Ovary (tissue), 9 donors: ENCODE data around the gene PRSS3. TPM values are rescaled to one million over a fixed set of nuclear protein-coding genes. Genes with fewer than 3 reads are reported as not detected.
A peak's percentile ranks its signal among the peaks of the same experiment; 100 is the strongest.
"Not testable (repeated sequence)": the region's sequence is repeated elsewhere in the genome, so short reads cannot be mapped to it uniquely, and the experiment has no call there.

ENCODE experiments used
- DNase-seq, 5 donors: peaks; one replicate each; pipeline ENCODE4 v3.0.0-alpha.2; 2019 to 2020
- H3K27ac ChIP-seq, 2 donors: fragments of 200-600 bp; one replicate each; pipeline versions ENCODE4 v1.5.1 to v1.8.0; 2019 to 2022
- H3K27me3 ChIP-seq: fragments of 200-600 bp; one replicate; pipeline ENCODE4 v1.8.0; 2022
- H3K36me3 ChIP-seq: fragments of 200-600 bp; sonication (generic); one replicate; pipeline ENCODE4 v1.5.1; 2019
- H3K4me1 ChIP-seq: one replicate; pipeline ENCODE4 v1.8.1; 2013; ENCODE audit warnings: mild to moderate bottlenecking, moderate library complexity; ENCODE audit not compliant: insufficient read depth
- H3K4me3 ChIP-seq: fragments of 200-600 bp; sonication (generic); one replicate; pipeline ENCODE4 v1.5.1; 2017
- H3K9me3 ChIP-seq, 2 donors: fragments of 200-600 bp in 1 of 2; sonication (generic) in 1 of 2; one replicate each; pipeline versions ENCODE4 v1.5.1 to v1.8.1; 2013 to 2019; ENCODE audit warnings: mild to moderate bottlenecking in 1 of 2, moderate library complexity in 1 of 2
- EP300 ChIP-seq: sonication (generic); formaldehyde crosslinking; IDR thresholded peaks from one replicate; pipeline ENCODE4 v1.6.1; 2017; ENCODE audit warnings: antibody characterized with exemption
- POLR2A ChIP-seq: fragments of 450-650 bp; IDR thresholded peaks from one replicate; pipeline ENCODE4 v1.6.1; 2017; ENCODE audit warnings: antibody characterized with exemption, mild to moderate bottlenecking, moderate library complexity
- WGBS, 3 donors: extraction: QIAGEN DNeasy Blood & Tissue Kit in 1 of 3; methylation state at CpG; one replicate each; pipeline versions ENCODE4 v1.1.5 to v1.1.7; 2013 to 2017; 5-methylcytosine and 5-hydroxymethylcytosine counted together
- intact Hi-C, 4 donors: fragments of 100-400 bp; cut with DNase I; formaldehyde crosslinking; loops; one replicate each; pipeline versions ENCODE4 v1.11.0 to v1.15.1; 2022 to 2023
- polyA plus RNA-seq, 2 donors: library from polyadenylated mRNA; stranded (reverse); fragments of 200-250 nt in 1 of 2; fragments of 350-450 nt in 1 of 2; fragmentation: Illumina TruSeq in 1 of 2; extraction: RNeasy Lipid Tissue Mini Kit (QIAGEN cat#74804) in 1 of 2; gene quantifications; one replicate each; pipeline ENCODE4 v1.2.3, GENCODE V29; 2013 to 2014
- total RNA-seq, 7 donors: library from RNA; depleted of rRNA in 2 of 7; stranded (reverse); fragments of >200 nt in 2 of 7; fragmentation: NEBNext Ultra II Directional in 3 of 7; extraction: Animal tissue kit (Norgen Biotek cat#: 25700) in 3 of 7; gene quantifications; one replicate each; pipeline versions ENCODE4 v1.1.0 to v1.2.4, GENCODE V29; 2016 to 2023
- TF ChIP-seq, protein P1 (sequence below), 3 donors: fragments of 450-650 bp in 2 of 3; fragments of 200-600 bp in 1 of 3; IDR thresholded peaks; one replicate each; pipeline versions ENCODE4 v1.5.1 to v1.8.0; 2016 to 2022; ENCODE audit warnings: antibody characterized with exemption in 3 of 3, mild to moderate bottlenecking in 1 of 3
- donor health status: DM: no; HTN: no; CAD: no; lungs with moderate emphysema.
- donor health status: DM: no; HTN: no; CAD: no.
- donor health status: Bipolar disorder and iron deficiency.
- donor health status: DM: yes; HTN: yes; CAD: no.
- donor health status: DM: no; HTN: no; CAD: no.
- donor health status: DM: yes; HTN: yes; CAD: no.

Gene PRSS3
- total and polyA plus RNA-seq, 9 donors: 1.4 to 2.0 TPM; not detected in 7

DNA sequence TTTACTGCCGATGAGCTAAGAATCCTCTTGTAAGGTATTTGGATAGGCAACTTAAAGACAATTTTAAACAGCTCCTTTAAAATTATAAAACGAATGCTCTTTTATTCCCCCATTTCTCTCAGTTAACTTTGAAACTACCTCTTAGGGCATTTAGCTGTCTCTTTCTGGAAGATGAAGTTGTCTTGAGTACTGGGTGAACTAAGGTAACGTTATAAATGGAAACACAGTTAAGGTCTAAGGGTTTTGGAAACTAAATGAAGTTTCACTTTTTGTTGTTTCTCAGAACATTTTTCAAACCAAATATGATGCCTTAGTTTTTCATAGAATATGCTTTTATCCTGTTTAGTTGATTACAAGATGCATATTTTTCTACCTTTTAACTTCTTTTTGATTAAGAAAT is 28.4 kb downstream of the PRSS3 start:
- Histone ChIP-seq H3K9me3 (no peaks in the 10 kb centered on the region), H3K4me3 (no peak overlapping the region), H3K27ac (no peak overlapping the region), H3K4me1 (peaks cover 1% of the 10 kb centered on the region), H3K36me3 (no peaks in the 10 kb centered on the region), H3K27me3 (no peaks in the 10 kb centered on the region)
- DNase-seq: no peak
- 60 to 72% (median 71%) methylated on average over 3 of the region's 3 CpGs for WGBS, 3 donors
- no peak for TF ChIP-seq POLR2A
- TF ChIP-seq, protein P1, sequence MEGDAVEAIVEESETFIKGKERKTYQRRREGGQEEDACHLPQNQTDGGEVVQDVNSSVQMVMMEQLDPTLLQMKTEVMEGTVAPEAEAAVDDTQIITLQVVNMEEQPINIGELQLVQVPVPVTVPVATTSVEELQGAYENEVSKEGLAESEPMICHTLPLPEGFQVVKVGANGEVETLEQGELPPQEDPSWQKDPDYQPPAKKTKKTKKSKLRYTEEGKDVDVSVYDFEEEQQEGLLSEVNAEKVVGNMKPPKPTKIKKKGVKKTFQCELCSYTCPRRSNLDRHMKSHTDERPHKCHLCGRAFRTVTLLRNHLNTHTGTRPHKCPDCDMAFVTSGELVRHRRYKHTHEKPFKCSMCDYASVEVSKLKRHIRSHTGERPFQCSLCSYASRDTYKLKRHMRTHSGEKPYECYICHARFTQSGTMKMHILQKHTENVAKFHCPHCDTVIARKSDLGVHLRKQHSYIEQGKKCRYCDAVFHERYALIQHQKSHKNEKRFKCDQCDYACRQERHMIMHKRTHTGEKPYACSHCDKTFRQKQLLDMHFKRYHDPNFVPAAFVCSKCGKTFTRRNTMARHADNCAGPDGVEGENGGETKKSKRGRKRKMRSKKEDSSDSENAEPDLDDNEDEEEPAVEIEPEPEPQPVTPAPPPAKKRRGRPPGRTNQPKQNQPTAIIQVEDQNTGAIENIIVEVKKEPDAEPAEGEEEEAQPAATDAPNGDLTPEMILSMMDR (IDR thresholded peaks at IDR 0.05): no peak
- no peak for TF ChIP-seq EP300
- intact Hi-C loops: no loop called here

DNA sequence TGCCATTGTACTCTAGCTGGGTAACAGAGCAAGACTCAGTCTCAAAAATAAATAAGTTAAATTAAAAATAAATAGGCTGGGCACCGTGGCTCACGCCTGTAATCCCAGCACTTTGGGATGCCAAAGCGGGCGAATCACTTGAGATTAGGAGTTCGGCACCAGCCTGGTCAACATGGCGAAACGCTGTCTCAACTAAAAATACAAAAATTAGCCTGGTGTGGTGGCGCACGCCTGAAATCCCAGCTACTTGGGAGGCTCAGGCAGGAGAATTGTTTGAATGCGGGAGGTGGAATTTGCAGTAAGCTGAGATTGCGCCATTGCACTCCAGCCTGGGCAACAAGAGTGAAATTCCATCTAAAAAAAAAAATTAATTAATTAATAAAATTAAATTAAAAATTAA is 31.9 kb downstream of the PRSS3 start:
- H3K4me1 ChIP-seq, H3K9me3 ChIP-seq, H3K36me3 ChIP-seq, DNase-seq, intact Hi-C loops, H3K4me3 ChIP-seq, H3K27ac ChIP-seq, H3K27me3 ChIP-seq: not testable (repeated sequence)
- 98 to 99% (median 98%) methylated on average over 11 of the region's 11 CpGs for WGBS, 3 donors

DNA sequence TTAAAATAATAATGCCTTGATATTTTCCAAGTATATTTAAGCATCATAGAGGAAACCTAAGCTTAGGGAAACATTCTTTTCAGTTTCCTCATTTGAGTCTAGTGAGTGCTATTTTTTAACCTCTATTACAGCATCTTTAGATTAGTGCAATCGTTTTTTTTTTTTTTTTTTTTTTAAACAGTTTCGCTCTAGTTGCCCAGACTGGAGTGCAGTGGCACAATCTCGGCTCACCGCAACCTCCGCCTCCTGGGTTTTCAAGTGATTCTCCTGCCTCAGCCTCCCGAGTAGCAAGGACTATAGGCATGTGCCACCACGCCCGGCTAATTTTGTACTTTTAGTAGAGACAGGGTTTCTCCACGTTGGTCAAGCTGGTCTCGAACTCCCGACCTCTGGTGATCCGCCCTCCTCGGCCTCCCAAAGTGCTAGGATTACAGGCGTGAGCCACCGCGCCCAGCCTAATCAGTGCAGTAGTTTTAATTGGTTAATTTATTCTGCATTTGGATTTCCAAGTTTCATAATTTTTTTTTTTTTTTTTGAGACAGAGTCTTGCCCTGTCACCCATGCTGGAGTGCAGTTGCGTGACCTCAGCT is 34.4 kb downstream of the PRSS3 start:
- H3K9me3 ChIP-seq, H3K36me3 ChIP-seq, H3K4me3 ChIP-seq, H3K27me3 ChIP-seq, H3K27ac ChIP-seq, H3K4me1 ChIP-seq, intact Hi-C loops, DNase-seq: not testable (repeated sequence)
- 90 to 91% (median 91%) methylated on average over 17 of the region's 17 CpGs for WGBS, 3 donors

DNA sequence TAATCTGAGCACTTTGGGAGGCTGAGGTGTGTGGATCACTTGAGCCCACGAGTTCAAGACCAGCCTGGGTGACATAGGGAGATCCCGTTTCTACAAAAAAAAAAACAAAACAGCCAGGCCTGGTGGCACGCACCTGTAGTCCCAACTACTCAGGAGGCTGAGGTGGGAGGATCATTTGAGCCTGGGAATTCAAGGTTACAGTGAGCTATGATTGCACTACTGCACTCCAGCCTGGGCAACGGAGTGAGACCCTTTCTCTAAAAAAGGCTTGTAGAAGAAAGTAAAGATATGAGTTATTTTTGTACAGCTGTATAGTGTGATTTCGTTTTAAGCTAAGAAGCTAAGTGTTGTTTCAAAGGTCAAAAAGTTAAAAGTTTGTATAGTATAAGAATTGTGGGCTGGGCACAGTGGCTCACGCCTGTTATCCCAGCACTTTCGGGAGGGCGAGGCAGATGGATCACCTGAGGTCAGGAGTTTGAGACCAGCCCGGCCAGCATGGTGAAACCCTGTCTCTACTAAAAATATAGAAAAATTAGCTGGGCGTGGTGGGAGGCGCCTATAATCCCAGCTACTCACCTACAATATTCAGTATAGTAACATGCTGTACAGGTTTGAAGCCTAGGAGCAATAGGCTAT is 40.4 kb downstream of the PRSS3 start:
- no peaks in the 10 kb centered on the region for H3K27me3 ChIP-seq
- no peak overlapping the region for H3K27ac ChIP-seq
- H3K4me3 ChIP-seq: no peak overlapping the region
- intact Hi-C loops: no loop called here
- H3K9me3 ChIP-seq: no peaks in the 10 kb centered on the region
- 83 to 87% (median 83%) methylated on average over 11 of the region's 11 CpGs for WGBS, 3 donors
- H3K4me1 ChIP-seq: peaks cover 6% of the 10 kb centered on the region
- TF ChIP-seq EP300: no peak
- no peak for TF ChIP-seq POLR2A
- TF ChIP-seq, protein P1 (IDR thresholded peaks at IDR 0.05): no peak
- no peaks in the 10 kb centered on the region for H3K36me3 ChIP-seq
- no peak for DNase-seq

DNA sequence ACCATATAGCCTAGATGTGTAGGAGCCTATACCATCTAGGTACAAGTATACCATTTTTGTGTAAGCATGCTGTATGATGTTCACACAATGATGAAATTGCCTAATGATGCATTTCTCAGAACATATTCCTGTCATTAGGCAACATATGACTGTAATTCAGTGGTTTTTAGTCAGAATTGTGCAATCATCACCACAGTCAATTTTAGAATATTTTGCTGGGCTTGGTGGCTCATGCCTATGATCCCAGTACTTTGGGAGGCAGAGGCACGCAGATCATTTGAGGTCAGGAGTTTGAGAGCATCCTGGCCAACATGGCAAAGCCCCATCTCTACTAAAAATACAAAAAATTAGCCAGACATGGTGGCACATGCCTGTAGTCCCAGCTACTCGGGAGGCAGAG is 40.9 kb downstream of the PRSS3 start:
- H3K36me3 ChIP-seq, H3K27me3 ChIP-seq, H3K4me1 ChIP-seq, H3K4me3 ChIP-seq, DNase-seq, intact Hi-C loops, H3K27ac ChIP-seq, H3K9me3 ChIP-seq: not testable (repeated sequence)
- peak; percentile 89 for TF ChIP-seq EP300
- 69 to 76% (median 74%) methylated on average over 2 of the region's 2 CpGs for WGBS, 3 donors

DNA sequence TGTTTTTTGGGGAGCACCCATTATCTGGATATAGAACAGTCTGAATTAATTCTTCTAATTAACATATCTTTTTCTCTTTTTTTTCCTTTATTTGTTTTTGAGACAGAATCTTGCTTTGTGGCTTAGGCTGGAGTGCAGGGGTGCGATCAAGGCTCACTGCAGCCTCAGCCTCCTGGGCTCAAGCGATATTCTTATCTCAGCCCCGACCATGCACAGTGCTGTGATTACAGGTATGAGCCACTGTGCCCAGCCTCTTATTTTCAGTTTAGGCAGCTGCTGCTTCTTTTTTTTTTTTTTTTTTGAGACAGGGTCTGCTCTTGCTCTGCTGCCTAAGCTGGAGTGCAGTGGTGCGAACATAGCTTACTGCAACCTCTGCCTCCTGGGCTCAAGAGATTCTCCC is 41.8 kb downstream of the PRSS3 start:
- no peaks in the 10 kb centered on the region for H3K27me3 ChIP-seq
- H3K36me3 ChIP-seq: no peaks in the 10 kb centered on the region
- no peak overlapping the region for H3K27ac ChIP-seq
- WGBS, 3 donors: 65 to 89% (median 81%) methylated on average over 4 of the region's 4 CpGs
- no peak overlapping the region for H3K4me3 ChIP-seq
- no peak for DNase-seq
- peaks cover 6% of the 10 kb centered on the region for H3K4me1 ChIP-seq
- H3K9me3 ChIP-seq: no peaks in the 10 kb centered on the region
- TF ChIP-seq POLR2A (no peak), EP300 (no peak)
- TF ChIP-seq, protein P1 (IDR thresholded peaks at IDR 0.05): no peak
- intact Hi-C loops: no loop called here
